H9 (cell line): ENCODE results near the gene CCNB1. TPM values are rescaled to one million over a fixed set of nuclear protein-coding genes. Genes with fewer than 3 reads are reported as not detected.

ENCODE experiments used
- DNase-seq: peaks from one replicate; pipeline ENCODE4 v3.0.0-alpha.2; 2017
- H2AFZ ChIP-seq: one replicate; pipeline ENCODE4 v1.6.1; 2013; ENCODE audit warnings: mild to moderate bottlenecking, low read length, control low read depth, moderate library complexity
- H2AK5ac ChIP-seq: 2 replicates; pipeline ENCODE4 v1.6.1; 2013; ENCODE audit warnings: low read length, control low read depth, mixed read lengths; ENCODE audit not compliant: insufficient read length
- H2BK120ac ChIP-seq: one replicate; pipeline ENCODE4 v1.6.1; 2013; ENCODE audit warnings: low read depth, mild to moderate bottlenecking, low read length, control low read depth, inconsistent platforms; ENCODE audit not compliant: poor library complexity, severe bottlenecking
- H2BK12ac ChIP-seq: 2 replicates; pipeline ENCODE4 v1.6.1; 2013; ENCODE audit warnings: low read length, control low read depth, mixed read lengths, low read depth; ENCODE audit not compliant: insufficient read length
- H2BK15ac ChIP-seq: 2 replicates; pipeline ENCODE4 v1.6.1; 2013; ENCODE audit warnings: low read depth, low read length, control low read depth
- H2BK20ac ChIP-seq: one replicate; pipeline ENCODE4 v1.6.1; 2013; ENCODE audit warnings: low read depth, mild to moderate bottlenecking, low read length, control low read depth, inconsistent platforms; ENCODE audit not compliant: poor library complexity, severe bottlenecking
- H2BK5ac ChIP-seq: 2 replicates; pipeline ENCODE4 v1.6.1; 2013; ENCODE audit warnings: low read length, control low read depth, mixed read lengths; ENCODE audit not compliant: insufficient read length
- H3K14ac ChIP-seq: 2 replicates; pipeline ENCODE4 v1.6.1; 2013; ENCODE audit warnings: low read length, control low read depth; ENCODE audit not compliant: insufficient read depth
- H3K18ac ChIP-seq: 2 replicates; pipeline ENCODE4 v1.6.1; 2013; ENCODE audit warnings: low read depth, mild to moderate bottlenecking, mixed read lengths, low read length, control low read depth; ENCODE audit not compliant: insufficient read length
- H3K23ac ChIP-seq: 2 replicates; pipeline ENCODE4 v1.6.1; 2013; ENCODE audit warnings: low read length, control low read depth, mixed read lengths, low read depth; ENCODE audit not compliant: insufficient read length
- H3K23me2 ChIP-seq: 2 replicates; pipeline ENCODE4 v1.6.1; 2013; ENCODE audit warnings: low read depth, mild to moderate bottlenecking, mixed read lengths, low read length, control low read depth; ENCODE audit not compliant: insufficient read length, poor library complexity, severe bottlenecking
- H3K27ac ChIP-seq: 2 replicates; pipeline ENCODE4 v1.5.1; 2013; ENCODE audit warnings: low read length, control low read depth, mixed read lengths, low read depth; ENCODE audit not compliant: insufficient read length
- H3K27me3 ChIP-seq: 2 replicates; pipeline ENCODE4 v1.6.1; 2013; ENCODE audit warnings: low read length, control low read depth, inconsistent platforms; ENCODE audit not compliant: insufficient read depth
- H3K4ac ChIP-seq: 2 replicates; pipeline ENCODE4 v1.6.1; 2013; ENCODE audit warnings: low read depth, mild to moderate bottlenecking, control low read depth, inconsistent platforms, low read length, moderate library complexity
- H3K4me1 ChIP-seq: 2 replicates; pipeline ENCODE4 v1.6.1; 2013; ENCODE audit warnings: low read length, control low read depth, inconsistent platforms; ENCODE audit not compliant: insufficient read depth
- H3K4me2 ChIP-seq: 2 replicates; pipeline ENCODE4 v1.6.1; 2013; ENCODE audit warnings: low read length, control low read depth, mixed read lengths; ENCODE audit not compliant: insufficient read length, insufficient read depth
- H3K56ac ChIP-seq: 2 replicates; pipeline ENCODE4 v1.6.1; 2013; ENCODE audit warnings: low read depth, mild to moderate bottlenecking, mixed read lengths, low read length, control low read depth; ENCODE audit not compliant: insufficient read length
- H3K79me1 ChIP-seq: 2 replicates; pipeline ENCODE4 v1.6.1; 2013; ENCODE audit warnings: low read depth, mild to moderate bottlenecking, moderate library complexity, low read length, control low read depth, inconsistent platforms; ENCODE audit not compliant: insufficient read depth, poor library complexity, severe bottlenecking
- H3K79me2 ChIP-seq: 2 replicates; pipeline ENCODE4 v1.6.1; 2013; ENCODE audit warnings: low read length, control low read depth, inconsistent platforms; ENCODE audit not compliant: insufficient read depth
- H3K9ac ChIP-seq: 2 replicates; pipeline ENCODE4 v1.6.1; 2013; ENCODE audit warnings: low read length, control low read depth, mixed read lengths; ENCODE audit not compliant: insufficient read length; ENCODE audit errors: extremely low read depth
- H3K9me3 ChIP-seq: one replicate; pipeline ENCODE4 v1.6.1; 2013; ENCODE audit warnings: low read depth, low read length, inconsistent platforms; ENCODE audit not compliant: control insufficient read depth
- H3T11ph ChIP-seq: one replicate; pipeline ENCODE4 v1.6.1; 2013; ENCODE audit warnings: mild to moderate bottlenecking, low read length, control low read depth, inconsistent platforms
- H4K20me1 ChIP-seq: one replicate; pipeline ENCODE4 v1.6.1; 2013; ENCODE audit not compliant: control insufficient read depth, insufficient read length, insufficient read depth
- H4K5ac ChIP-seq: 2 replicates; pipeline ENCODE4 v1.6.1; 2013; ENCODE audit warnings: low read depth, mild to moderate bottlenecking, mixed read lengths, low read length, control low read depth; ENCODE audit not compliant: insufficient read length
- H4K8ac ChIP-seq: replicated peaks from 2 replicates; pipeline ENCODE4 v1.6.1; 2013; ENCODE audit warnings: low read length, control low read depth, mixed read lengths, low read depth; ENCODE audit not compliant: insufficient read length
- H4K91ac ChIP-seq: 2 replicates; pipeline ENCODE4 v1.6.1; 2013; ENCODE audit warnings: low read depth, mild to moderate bottlenecking, moderate library complexity, mixed read lengths, low read length, control low read depth; ENCODE audit not compliant: insufficient read length
- H3K27ac Mint-ChIP-seq, 3 experiments: 2 replicates in 2 of 3; 3 replicates in 1 of 3; pipeline ENCODE4 v1.8.0; 2020 to 2021; ENCODE audit warnings: mixed read lengths in 3 of 3, mild to moderate bottlenecking in 1 of 3, moderate library complexity in 1 of 3
- H3K27me3 Mint-ChIP-seq: 2 replicates; pipeline ENCODE4 v1.8.0; 2021; ENCODE audit warnings: low read depth, mild to moderate bottlenecking, moderate library complexity, mixed read lengths
- H3K36me3 Mint-ChIP-seq, 3 experiments: 2 replicates in 2 of 3; 3 replicates in 1 of 3; pipeline ENCODE4 v1.8.0; 2020 to 2021; ENCODE audit warnings: low read depth in 3 of 3, mixed read lengths in 3 of 3; ENCODE audit not compliant: insufficient read depth in 1 of 3
- H3K4me1 Mint-ChIP-seq, 2 experiments: 2 replicates each; pipeline ENCODE4 v1.8.0; 2020; ENCODE audit warnings: mixed read lengths in 2 of 2
- H3K4me3 Mint-ChIP-seq, 2 experiments: 2 replicates in 1 of 2; 3 replicates in 1 of 2; pipeline ENCODE4 v1.8.0; 2020 to 2021; ENCODE audit warnings: mild to moderate bottlenecking in 2 of 2, mixed read lengths in 2 of 2, moderate library complexity in 1 of 2
- H3K9me3 Mint-ChIP-seq, 2 experiments: 2 replicates in 1 of 2; 3 replicates in 1 of 2; pipeline ENCODE4 v1.8.0; 2020; ENCODE audit warnings: mild to moderate bottlenecking in 2 of 2, mixed read lengths in 2 of 2, moderate library complexity in 1 of 2
- WGBS: extraction: QIAGEN DNeasy Blood & Tissue Kit; methylation state at CpG from one replicate; pipeline ENCODE4 v1.1.7; 2013; ENCODE audit warnings: missing lambda C conversion rate, low lambda C conversion rate, mixed read lengths; ENCODE audit not compliant: insufficient read length; ENCODE audit errors: extremely low coverage; 5-methylcytosine and 5-hydroxymethylcytosine counted together
- total RNA-seq: library from RNA; stranded (reverse); gene quantifications from 2 replicates; pipeline ENCODE4 v1.2.1, GENCODE V29; 2021
- TF ChIP-seq, protein P1 (sequence below): fragments of 200-600 bp; sonication (generic); conservative IDR thresholded peaks from 3 replicates; pipeline ENCODE4 v1.8.0; 2021; ENCODE audit warnings: antibody characterized with exemption, mild to moderate bottlenecking

CCNB1 gene
- total RNA-seq, 1 experiment from 2014 or later = 310 TPM

DNA sequence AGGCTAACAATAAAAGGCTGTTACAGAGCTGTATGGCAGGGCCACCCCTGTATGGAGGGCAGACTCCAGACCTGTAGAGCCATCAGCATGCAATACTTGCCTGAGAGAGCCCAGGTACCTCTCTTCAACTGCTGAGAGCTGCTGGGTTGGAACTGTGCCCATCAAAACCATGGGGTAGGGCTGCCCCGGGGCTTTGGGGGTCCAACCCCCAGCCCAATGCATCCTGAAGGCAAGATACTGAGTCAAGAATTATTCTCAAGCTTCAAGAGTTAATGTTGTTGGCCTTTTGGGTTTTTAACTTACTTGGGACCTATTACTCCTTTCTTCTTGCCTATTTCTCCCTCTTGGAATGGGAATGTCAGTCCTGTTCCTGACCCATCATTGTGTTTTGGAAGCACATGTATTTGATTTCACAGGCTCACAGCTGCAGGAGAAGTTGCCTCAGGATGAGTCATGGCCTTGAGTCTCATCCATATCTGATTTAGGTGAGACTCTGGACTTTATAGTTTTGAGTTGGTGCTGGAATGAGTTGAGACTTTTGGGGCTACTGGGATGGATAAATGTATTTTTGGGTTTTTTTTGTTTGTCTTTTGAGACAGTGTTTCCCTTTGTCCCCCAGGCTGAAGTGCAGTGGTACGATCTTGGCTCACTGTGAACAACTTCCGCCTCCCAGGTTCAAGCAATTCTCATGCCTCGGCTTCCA is 46.7 kb downstream of the CCNB1 start:
- no peaks in the 10 kb centered on the region for H3K23me2 ChIP-seq
- H4K91ac ChIP-seq = no peak overlapping the region
- H3K23ac ChIP-seq = no peak overlapping the region
- no peaks in the 10 kb centered on the region for H3K79me1 ChIP-seq
- Mint-ChIP-seq H3K4me1 (peaks cover 0 to 7% of the 10 kb centered on the region in 2 experiments; a peak in 3 of 4 replicates), H3K36me3 (peaks cover 13 to 39% (median 30%) of the 10 kb centered on the region in 3 experiments), H3K9me3 (no peaks in the 10 kb centered on the region; a peak in 1 of 5 replicates), H3K27ac (no peak overlapping the region), H3K4me3 (no peak overlapping the region), H3K27me3 (no peaks in the 10 kb centered on the region)
- no peak overlapping the region for H2BK5ac ChIP-seq
- H2BK12ac ChIP-seq = no peak overlapping the region
- TF ChIP-seq, protein P1, sequence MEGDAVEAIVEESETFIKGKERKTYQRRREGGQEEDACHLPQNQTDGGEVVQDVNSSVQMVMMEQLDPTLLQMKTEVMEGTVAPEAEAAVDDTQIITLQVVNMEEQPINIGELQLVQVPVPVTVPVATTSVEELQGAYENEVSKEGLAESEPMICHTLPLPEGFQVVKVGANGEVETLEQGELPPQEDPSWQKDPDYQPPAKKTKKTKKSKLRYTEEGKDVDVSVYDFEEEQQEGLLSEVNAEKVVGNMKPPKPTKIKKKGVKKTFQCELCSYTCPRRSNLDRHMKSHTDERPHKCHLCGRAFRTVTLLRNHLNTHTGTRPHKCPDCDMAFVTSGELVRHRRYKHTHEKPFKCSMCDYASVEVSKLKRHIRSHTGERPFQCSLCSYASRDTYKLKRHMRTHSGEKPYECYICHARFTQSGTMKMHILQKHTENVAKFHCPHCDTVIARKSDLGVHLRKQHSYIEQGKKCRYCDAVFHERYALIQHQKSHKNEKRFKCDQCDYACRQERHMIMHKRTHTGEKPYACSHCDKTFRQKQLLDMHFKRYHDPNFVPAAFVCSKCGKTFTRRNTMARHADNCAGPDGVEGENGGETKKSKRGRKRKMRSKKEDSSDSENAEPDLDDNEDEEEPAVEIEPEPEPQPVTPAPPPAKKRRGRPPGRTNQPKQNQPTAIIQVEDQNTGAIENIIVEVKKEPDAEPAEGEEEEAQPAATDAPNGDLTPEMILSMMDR = no peak
- WGBS = no CpG with 5 or more reads among the region's 4 CpGs
- H4K5ac ChIP-seq = no peak overlapping the region
- H3K4me1 ChIP-seq = no peaks in the 10 kb centered on the region
- H2BK120ac ChIP-seq = no peak overlapping the region
- no peak overlapping the region for H3K9ac ChIP-seq
- no peaks in the 10 kb centered on the region for H3K27me3 ChIP-seq
- no peak overlapping the region for H2BK15ac ChIP-seq
- no peak overlapping the region for H4K8ac ChIP-seq
- no peak overlapping the region for H3K18ac ChIP-seq
- no peaks in the 10 kb centered on the region for H3K79me2 ChIP-seq
- no peak overlapping the region for H3K4ac ChIP-seq
- no peak overlapping the region for H3K14ac ChIP-seq
- H4K20me1 ChIP-seq = no peaks in the 10 kb centered on the region
- no peak overlapping the region for H3K4me2 ChIP-seq
- no peak overlapping the region for H3K56ac ChIP-seq
- no peak overlapping the region for H2AFZ ChIP-seq
- H3K9me3 ChIP-seq = no peaks in the 10 kb centered on the region
- H2AK5ac ChIP-seq = no peak overlapping the region
- DNase-seq = no peak
- H3T11ph ChIP-seq = no peak overlapping the region
- H3K27ac ChIP-seq = no peak overlapping the region
- no peak overlapping the region for H2BK20ac ChIP-seq
